Neural cell (in vitro differentiated cells): ENCODE measurements around the gene OAS3. TPM values are rescaled to one million over a fixed set of nuclear protein-coding genes. Genes with fewer than 3 reads are reported as not detected.

Source experiments
- H2AFZ ChIP-seq: fragments of 200-600, 300-800 bp; sonication (generic), shearing (Covaris generic); 2 replicates; pipeline ENCODE4 v1.6.0; 2014; ENCODE audit warnings: low read depth, mild to moderate bottlenecking, antibody characterized with exemption, low read length, moderate library complexity
- H3F3A ChIP-seq: fragments of 200-600 bp; shearing (Covaris generic); 2 replicates; pipeline ENCODE4 v1.6.1; 2016; ENCODE audit warnings: mild to moderate bottlenecking, moderate library complexity, mixed read lengths, antibody characterized with exemption, low read length; ENCODE audit not compliant: insufficient read depth, poor library complexity, severe bottlenecking
- H3K27ac ChIP-seq: fragments of 200-600, 300-800 bp; sonication (generic), shearing (Covaris generic); 2 replicates; pipeline ENCODE4 v1.5.1; 2014; ENCODE audit warnings: mild to moderate bottlenecking, low read length, moderate library complexity
- H3K27me3 ChIP-seq: fragments of 300-800, 200-600 bp; sonication (generic), shearing (Covaris generic); 2 replicates; pipeline ENCODE4 v1.6.0; 2014; ENCODE audit warnings: mild to moderate bottlenecking, low read depth, low read length, moderate library complexity; ENCODE audit not compliant: insufficient read depth
- H3K36me3 ChIP-seq: fragments of 300-800, 200-600 bp; sonication (generic), shearing (Covaris generic); 2 replicates; pipeline ENCODE4 v1.5.1; 2014; ENCODE audit warnings: mild to moderate bottlenecking, antibody characterized with exemption, low read length, moderate library complexity; ENCODE audit not compliant: insufficient read depth
- H3K4me2 ChIP-seq: fragments of 300-800, 200-600 bp; sonication (generic), shearing (Covaris generic); 2 replicates; pipeline ENCODE4 v1.6.0; 2014; ENCODE audit warnings: mild to moderate bottlenecking, low read length
- H3K4me3 ChIP-seq: fragments of 300-800, 200-600 bp; sonication (generic), shearing (Covaris generic); 2 replicates; pipeline ENCODE4 v1.5.1; 2014; ENCODE audit warnings: mild to moderate bottlenecking, low read length, moderate library complexity
- H3K79me2 ChIP-seq: fragments of 200-600 bp; shearing (Covaris generic); replicated peaks from 2 replicates; pipeline ENCODE4 v1.6.0; 2014; ENCODE audit warnings: mild to moderate bottlenecking, low read length, moderate library complexity; ENCODE audit not compliant: insufficient read depth
- H3K9ac ChIP-seq: fragments of 300-800, 200-600 bp; sonication (generic), shearing (Covaris generic); 2 replicates; pipeline ENCODE4 v1.6.1; 2016; ENCODE audit warnings: mild to moderate bottlenecking, low read length, mixed read lengths
- H3K9me2 ChIP-seq: fragments of 200-600 bp; shearing (Covaris generic); 2 replicates; pipeline ENCODE4 v1.6.1; 2016; ENCODE audit warnings: mild to moderate bottlenecking, low read length, mixed read lengths; ENCODE audit not compliant: insufficient read depth
- H3K9me3 ChIP-seq: fragments of 200-600, 300-800 bp; sonication (generic), shearing (Covaris generic); 2 replicates; pipeline ENCODE4 v1.6.1; 2016; ENCODE audit warnings: mild to moderate bottlenecking, mixed run types, low read length, moderate library complexity, mixed read lengths
- H4K20me1 ChIP-seq: fragments of 200-600 bp; shearing (Covaris generic); 2 replicates; pipeline ENCODE4 v1.6.1; 2016; ENCODE audit warnings: mild to moderate bottlenecking, mixed run types; ENCODE audit not compliant: insufficient read depth
- CTCF ChIP-seq: fragments of 450-650 bp; IDR thresholded peaks from 2 replicates; pipeline ENCODE4 v1.5.1; 2014; ENCODE audit warnings: antibody characterized with exemption, mild to moderate bottlenecking, moderate library complexity; ENCODE audit not compliant: poor library complexity, severe bottlenecking
- EP300 ChIP-seq: fragments of 450-650 bp; conservative IDR thresholded peaks from 2 replicates; pipeline ENCODE4 v1.6.1; 2014; ENCODE audit warnings: antibody characterized with exemption, mild to moderate bottlenecking, moderate library complexity; ENCODE audit not compliant: poor library complexity, severe bottlenecking
- EZH2 ChIP-seq: fragments of 200-600, 300-800 bp; shearing (Covaris generic), sonication (generic); IDR thresholded peaks from 2 replicates; pipeline ENCODE4 v1.6.1; 2014; ENCODE audit warnings: antibody characterized with exemption, low read length, borderline replicate concordance, mild to moderate bottlenecking; ENCODE audit not compliant: insufficient read depth, poor library complexity, severe bottlenecking
- MXI1 ChIP-seq: fragments of 450-650 bp; conservative IDR thresholded peaks from 2 replicates; pipeline ENCODE4 v1.6.1; 2014; ENCODE audit warnings: antibody characterized with exemption, mild to moderate bottlenecking; ENCODE audit not compliant: poor library complexity, severe bottlenecking
- POLR2AphosphoS5 ChIP-seq: IDR thresholded peaks from 2 replicates; pipeline ENCODE4 v1.6.1; 2012
- RAD21 ChIP-seq: fragments of 450-650 bp; conservative IDR thresholded peaks from 2 replicates; pipeline ENCODE4 v1.6.1; 2014; ENCODE audit warnings: antibody characterized with exemption, mild to moderate bottlenecking, moderate library complexity
- REST ChIP-seq: IDR thresholded peaks from 2 replicates; pipeline ENCODE4 v1.6.1; 2012; ENCODE audit warnings: borderline replicate concordance
- SMC3 ChIP-seq: fragments of 450-650 bp; conservative IDR thresholded peaks from 2 replicates; pipeline ENCODE4 v1.6.1; 2014; ENCODE audit warnings: antibody characterized with exemption, mild to moderate bottlenecking, moderate library complexity; ENCODE audit not compliant: poor library complexity
- TAF1 ChIP-seq: IDR thresholded peaks from 2 replicates; pipeline ENCODE4 v1.6.1; 2012; ENCODE audit warnings: low read depth
- polyA plus RNA-seq: library from polyadenylated mRNA; depleted of rRNA; stranded (reverse); fragments of >200 nt; gene quantifications from 2 replicates; pipeline ENCODE4 v1.2.3, GENCODE V29; 2014

The OAS3 gene
- polyA plus RNA-seq, 1 donor from 2014 or later, result not detected

GRCh38 chr12:112973818-112974231, 35.6 kb downstream of the OAS3 start:
- H3K36me3 ChIP-seq, result no peaks in the 10 kb centered on the region
- no peaks in the 10 kb centered on the region for H3K79me2 ChIP-seq
- no peaks in the 10 kb centered on the region for H3K9me2 ChIP-seq
- H3K9me3 ChIP-seq, result no peaks in the 10 kb centered on the region
- no peaks in the 10 kb centered on the region for H4K20me1 ChIP-seq
- no peak overlapping the region for H3K9ac ChIP-seq
- no peaks in the 10 kb centered on the region for H3K27me3 ChIP-seq
- H3K4me2 ChIP-seq, result no peak overlapping the region
- no peak overlapping the region for H2AFZ ChIP-seq
- H3F3A ChIP-seq, result no peaks in the 10 kb centered on the region
- H3K4me3 ChIP-seq, result no peak overlapping the region
- no peak for TF ChIP-seq SMC3
- no peak for TF ChIP-seq MXI1
- TF ChIP-seq TAF1, result no peak
- no peak for TF ChIP-seq POLR2AphosphoS5
- no peak for TF ChIP-seq EP300
- TF ChIP-seq EZH2, result no peak
- TF ChIP-seq RAD21, result no peak
- TF ChIP-seq CTCF, result no peak
- TF ChIP-seq REST, result no peak
- H3K27ac ChIP-seq, result no peak overlapping the region

GRCh38 chr12:112974904-112975303, 36.6 kb downstream of the OAS3 start:
- Histone ChIP-seq H3K4me2 (no peak overlapping the region), H3K36me3 (no peaks in the 10 kb centered on the region), H3F3A (no peaks in the 10 kb centered on the region), H3K79me2 (no peaks in the 10 kb centered on the region), H3K27me3 (no peaks in the 10 kb centered on the region), H3K9me3 (no peaks in the 10 kb centered on the region), H3K27ac (no peak overlapping the region), H3K9me2 (no peaks in the 10 kb centered on the region), H3K4me3 (no peak overlapping the region), H3K9ac (no peak overlapping the region), H4K20me1 (no peaks in the 10 kb centered on the region), H2AFZ (no peak overlapping the region)
- TF ChIP-seq MXI1, result no peak
- no peak for TF ChIP-seq REST
- TF ChIP-seq RAD21, result no peak
- TF ChIP-seq SMC3, result no peak
- TF ChIP-seq EP300, result no peak
- TF ChIP-seq POLR2AphosphoS5, result no peak
- no peak for TF ChIP-seq EZH2
